ENCODE measurements around the gene ING3.

DNA sequence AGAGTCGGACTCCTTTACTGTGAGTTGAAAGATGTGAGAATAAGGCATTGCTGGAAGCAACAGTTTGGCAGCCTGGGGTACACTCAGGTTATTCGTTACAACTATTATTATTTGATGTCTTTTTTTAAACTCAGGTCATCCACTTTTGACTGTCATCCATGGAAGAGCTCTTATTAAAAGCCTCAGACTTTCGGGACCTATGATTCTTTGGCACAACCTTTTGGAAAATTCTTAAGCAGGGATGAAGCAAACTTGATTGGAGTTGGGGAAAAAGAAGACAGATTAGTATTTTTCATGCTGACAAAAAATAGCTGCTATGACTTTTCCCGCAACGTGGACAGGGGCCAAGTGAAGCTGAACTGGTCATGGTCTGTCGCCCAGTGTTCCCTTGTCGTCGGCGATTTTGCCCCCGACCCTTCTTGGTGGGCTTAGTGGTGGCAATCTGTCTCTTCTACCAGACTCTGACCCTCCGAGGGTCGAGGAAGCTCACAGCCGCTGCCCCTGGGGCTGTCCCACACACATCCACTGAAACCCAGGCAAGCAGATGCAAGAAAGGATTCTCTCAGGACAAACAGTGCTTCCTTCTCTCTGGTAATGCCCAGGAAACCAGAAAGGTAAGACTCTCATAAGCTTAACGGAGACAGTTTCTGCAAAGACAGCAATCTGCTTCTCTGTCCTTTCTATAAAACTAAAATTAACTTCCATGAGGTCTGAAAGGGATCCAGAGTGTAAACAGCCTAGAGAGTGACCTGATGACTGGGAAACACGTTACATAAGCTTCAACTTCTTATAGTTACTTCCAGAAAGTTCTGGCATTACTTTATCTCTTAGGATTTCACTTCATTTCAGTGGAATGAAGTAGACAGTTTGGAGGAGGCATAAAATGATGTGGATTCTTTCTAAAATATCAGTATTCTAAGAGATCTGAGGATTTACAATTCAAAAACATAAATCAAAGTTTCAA, 39.0 kb downstream of the ING3 start:
- TF ChIP-seq EZH2 (IDR thresholded peaks at IDR 0.05; ENCODE audit: borderline replicate concordance, insufficient read depth, low read length, poor library complexity, severe bottlenecking): no peak
- no peak for TF ChIP-seq SMC3 (conservative IDR thresholded peaks at IDR 0.05; ENCODE audit: poor library complexity)
- TF ChIP-seq CTCF (IDR thresholded peaks at IDR 0.05; ENCODE audit: poor library complexity, severe bottlenecking): no peak
- no peak for TF ChIP-seq RAD21 (conservative IDR thresholded peaks at IDR 0.05)
- TF ChIP-seq POLR2AphosphoS5 (IDR thresholded peaks at IDR 0.05): no peak

All from neural cell (in vitro differentiated cells).